H1 (cell line): ENCODE data around the gene ADCY9. TPM values are rescaled to one million over a fixed set of nuclear protein-coding genes. Genes with fewer than 3 reads are reported as not detected.

Experiments
- CHD2 ChIP-seq: IDR thresholded peaks from 2 replicates; pipeline ENCODE4 v1.6.1; 2012; ENCODE audit warnings: low read length, improper control_type of control experiment
- KDM5A ChIP-seq: fragments of 200-600 bp; IDR thresholded peaks from 2 replicates; pipeline ENCODE4 v1.7.1; 2012; ENCODE audit warnings: mild to moderate bottlenecking, low read length, inconsistent platforms, mixed read lengths
- POLR2A ChIP-seq, 2 experiments: IDR thresholded peaks; 1 replicate in 1 of 2; 2 replicates in 1 of 2; pipeline ENCODE4 v1.6.1; 2011; ENCODE audit warnings: low read depth in 2 of 2, low read length in 2 of 2, mild to moderate bottlenecking in 2 of 2; ENCODE audit errors: control extremely low read depth in 1 of 2
- TAF7 ChIP-seq: optimal IDR thresholded peaks from 2 replicates; pipeline ENCODE3; 2011; ENCODE audit warnings: low read depth, mild to moderate bottlenecking, inconsistent platforms, low read length, moderate library complexity, borderline replicate concordance
- YY1 ChIP-seq: IDR thresholded peaks from 2 replicates; pipeline ENCODE4 v1.6.1; 2011; ENCODE audit warnings: low read depth, mild to moderate bottlenecking, low read length
- polyA plus RNA-seq, 7 experiments: library from polyadenylated mRNA; depleted of rRNA in 3 of 7; stranded (reverse) in 5 of 7; unstranded in 2 of 7; fragments of >200 nt in 5 of 7; fragments of 200-250 nt in 2 of 7; gene quantifications; 1 replicate in 5 of 7; 2 replicates in 1 of 7; 4 replicates in 1 of 7; pipeline versions ENCODE4 v1.2.1 to v1.2.3, GENCODE V29; 2011 to 2013; ENCODE audit warnings: missing spikeins in 2 of 7, mixed read lengths in 2 of 7
- total RNA-seq: library from RNA; stranded (reverse); fragmentation: NEBNext Ultra II Directional; extraction: Animal tissue kit (Norgen Biotek cat#: 25700); gene quantifications from 2 replicates; pipeline ENCODE4 v1.2.1, GENCODE V29; 2021

The ADCY9 gene
- total and polyA plus RNA-seq, 2 of the 8 experiments (the other 6 are each of a cell fraction or from before 2014, with no cell fraction given) = 5.4 to 13.1 TPM

DNA sequence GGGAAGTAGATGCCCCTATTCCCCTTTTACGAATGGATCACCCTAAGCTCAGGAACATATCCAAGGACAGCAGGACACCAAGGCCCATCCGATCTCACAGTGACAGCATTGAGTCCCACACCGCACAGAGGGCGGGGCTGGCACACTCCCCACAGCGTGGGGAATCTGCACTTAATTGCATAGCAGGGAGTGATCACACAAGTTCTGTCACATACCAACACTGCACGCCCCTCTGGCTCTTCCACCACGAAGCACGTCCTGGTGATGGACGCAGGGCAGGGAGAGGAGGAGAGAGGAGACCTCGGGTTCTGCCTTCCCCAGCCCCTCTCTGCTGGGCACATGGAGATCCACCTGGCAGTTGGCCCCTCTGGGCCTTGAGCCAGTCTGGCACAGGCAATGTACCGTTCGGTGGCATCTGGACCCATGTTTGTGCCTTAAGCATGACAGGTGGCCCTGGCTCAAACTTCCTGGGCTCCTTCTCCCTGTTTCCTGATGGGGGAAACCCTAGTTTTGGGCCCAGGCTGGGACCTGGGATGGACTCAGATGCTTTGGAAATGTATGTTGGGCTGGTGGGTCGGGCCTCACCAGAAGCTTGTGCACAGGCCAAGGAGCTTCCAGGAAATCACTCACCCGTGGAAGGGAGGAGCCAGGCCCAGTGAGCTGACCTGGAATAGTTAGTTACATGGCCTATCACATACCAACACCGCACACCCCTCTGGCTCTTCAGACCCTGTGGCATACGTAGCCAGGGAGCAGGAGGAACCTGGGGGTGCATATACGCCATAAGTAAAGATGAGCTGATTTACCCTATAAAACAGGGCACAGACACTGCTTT, 200.6 kb downstream of the ADCY9 start (continued):
- TF ChIP-seq CHD2 (no peak), KDM5A (no peak), YY1 (no peak), POLR2A (IDR thresholded peaks at IDR 0.05; ENCODE audit: control extremely low read depth in 1 of 2, low read depth in 2 of 2, low read length in 2 of 2) (no peak), TAF7 (no peak)
